GM12873 (cell line): Measurements from ENCODE around the gene GFRA4.

Experiments used
- TF ChIP-seq, protein P1 (sequence below): IDR thresholded peaks from 2 replicates; pipeline ENCODE4 v1.5.1; 2012; ENCODE audit warnings: low read depth, mild to moderate bottlenecking, moderate library complexity, low read length, control low read depth; ENCODE audit not compliant: insufficient read depth; ENCODE audit errors: missing control alignments

The GFRA4 gene

GRCh38 chr20:3647473-3647872 lies 15.7 kb downstream of the GFRA4 start:
- TF ChIP-seq, protein P1, sequence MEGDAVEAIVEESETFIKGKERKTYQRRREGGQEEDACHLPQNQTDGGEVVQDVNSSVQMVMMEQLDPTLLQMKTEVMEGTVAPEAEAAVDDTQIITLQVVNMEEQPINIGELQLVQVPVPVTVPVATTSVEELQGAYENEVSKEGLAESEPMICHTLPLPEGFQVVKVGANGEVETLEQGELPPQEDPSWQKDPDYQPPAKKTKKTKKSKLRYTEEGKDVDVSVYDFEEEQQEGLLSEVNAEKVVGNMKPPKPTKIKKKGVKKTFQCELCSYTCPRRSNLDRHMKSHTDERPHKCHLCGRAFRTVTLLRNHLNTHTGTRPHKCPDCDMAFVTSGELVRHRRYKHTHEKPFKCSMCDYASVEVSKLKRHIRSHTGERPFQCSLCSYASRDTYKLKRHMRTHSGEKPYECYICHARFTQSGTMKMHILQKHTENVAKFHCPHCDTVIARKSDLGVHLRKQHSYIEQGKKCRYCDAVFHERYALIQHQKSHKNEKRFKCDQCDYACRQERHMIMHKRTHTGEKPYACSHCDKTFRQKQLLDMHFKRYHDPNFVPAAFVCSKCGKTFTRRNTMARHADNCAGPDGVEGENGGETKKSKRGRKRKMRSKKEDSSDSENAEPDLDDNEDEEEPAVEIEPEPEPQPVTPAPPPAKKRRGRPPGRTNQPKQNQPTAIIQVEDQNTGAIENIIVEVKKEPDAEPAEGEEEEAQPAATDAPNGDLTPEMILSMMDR, result no peak

DNA sequence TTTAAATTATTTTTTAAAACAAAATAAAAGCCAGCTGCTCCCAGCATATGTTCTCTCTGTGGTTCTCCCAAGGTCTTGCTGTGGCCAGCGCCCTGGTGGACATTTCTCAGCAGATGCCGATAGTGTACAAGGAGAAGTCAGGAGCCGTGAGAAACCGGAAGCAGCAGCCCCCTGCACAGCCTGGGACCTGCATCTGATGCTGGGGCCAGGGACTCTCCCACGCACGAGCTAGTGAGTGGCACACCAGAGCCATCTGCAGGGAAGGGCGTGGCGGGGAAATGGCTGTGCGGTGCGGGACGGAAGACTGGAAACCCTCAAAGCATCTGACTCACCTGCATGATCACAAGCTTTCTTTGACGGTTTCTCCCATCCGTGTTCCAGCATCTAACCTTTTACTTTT lies 16.5 kb downstream of the GFRA4 start:
- TF ChIP-seq, protein P1, result no peak

GRCh38 chr20:3646067-3646440 lies 17.1 kb downstream of the GFRA4 start:
- TF ChIP-seq, protein P1, result no peak

DNA sequence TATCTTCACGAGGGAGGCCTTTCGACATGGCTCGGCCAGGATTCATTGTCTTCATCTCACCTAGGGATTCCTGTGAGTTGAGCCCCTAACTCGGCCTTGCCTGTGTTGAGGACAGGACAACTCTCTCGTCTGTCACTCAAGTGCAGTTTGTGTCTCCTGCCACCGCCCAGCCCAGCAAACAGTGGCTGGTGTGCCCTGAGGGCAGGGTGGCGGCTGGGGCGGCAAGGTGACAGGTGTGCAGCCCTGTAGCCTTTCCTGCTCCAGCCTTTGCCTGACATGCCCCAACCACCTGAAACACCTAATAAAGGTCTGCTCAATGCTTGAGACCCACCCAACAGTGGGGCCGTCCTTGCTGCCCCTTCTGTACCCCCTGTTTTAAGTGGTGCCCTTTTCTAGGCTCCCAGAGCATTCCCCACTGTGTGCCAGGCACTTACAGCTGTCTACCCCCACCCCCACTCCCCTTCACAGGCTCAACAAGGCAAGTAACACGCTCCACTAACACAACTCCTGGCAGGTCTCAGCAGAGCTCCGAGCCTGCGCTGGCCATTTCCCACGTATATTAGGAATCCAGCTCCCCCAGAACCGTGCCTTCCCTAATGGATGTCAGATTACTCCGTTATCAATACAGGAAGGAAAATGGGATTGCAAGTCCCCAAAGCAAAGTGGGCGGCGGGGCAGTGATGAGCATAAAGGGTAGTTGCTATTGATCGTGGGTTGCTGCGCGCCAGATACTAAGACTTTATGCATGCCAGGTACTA lies 17.7 kb downstream of the GFRA4 start:
- TF ChIP-seq, protein P1, result no peak

- TF ChIP-seq, protein P1, result no peak
Observed at GRCh38 chr20:3640259-3640658, 22.9 kb downstream of the GFRA4 start.

GRCh38 chr20:3635346-3635745 lies 27.9 kb downstream of the GFRA4 start:
- TF ChIP-seq, protein P1, result no peak

- TF ChIP-seq, protein P1, result no peak
Observed at GRCh38 chr20:3633913-3634478, 29.2 kb downstream of the GFRA4 start.
